HG03025 (cell line): Measurements from ENCODE around the gene CD22.
"Not testable (repeated sequence)": the region's sequence is repeated elsewhere in the genome, so short reads cannot be mapped to it uniquely, and the experiment has no call there.

Experiments used
- ATAC-seq: cut with Tn5 transposase; IDR thresholded peaks from one replicate; pipeline ENCODE4 v1.9.1; 2021; ENCODE audit warnings: mild to moderate bottlenecking, moderate library complexity; ENCODE audit not compliant: unreplicated experiment, low FRiP score

CD22 gene

GRCh38 chr19:35328851-35329285 is at the start of gene CD22:
CD22 (plus strand) TSS chr19:35329187; CDS start chr19:35332041, 2,854 bp downstream.
- no peak for ATAC-seq

GRCh38 chr19:35279374-35279773 is 49.6 kb upstream of the CD22 start:
- ATAC-seq, result no peak

- no peak for ATAC-seq
Observed at GRCh38 chr19:35279985-35280821, 48.8 kb upstream of the CD22 start.

GRCh38 chr19:35281303-35281702 is 47.7 kb upstream of the CD22 start:
- ATAC-seq, result no peak

GRCh38 chr19:35284153-35285094 is 44.6 kb upstream of the CD22 start:
- no peak for ATAC-seq

GRCh38 chr19:35285095-35285449 is 43.9 kb upstream of the CD22 start:
- ATAC-seq, result no peak

GRCh38 chr19:35285465-35285864 is 43.5 kb upstream of the CD22 start:
- not testable (repeated sequence) for ATAC-seq

GRCh38 chr19:35286101-35286500 is 42.9 kb upstream of the CD22 start:
- ATAC-seq, result not testable (repeated sequence)

GRCh38 chr19:35287713-35288112 is 41.3 kb upstream of the CD22 start:
- ATAC-seq, result no peak

GRCh38 chr19:35288331-35288730 is 40.7 kb upstream of the CD22 start:
- ATAC-seq, result no peak

GRCh38 chr19:35288906-35289305 is 40.1 kb upstream of the CD22 start:
- no peak for ATAC-seq

- ATAC-seq, result no peak
Observed at GRCh38 chr19:35290381-35291127, 38.4 kb upstream of the CD22 start.

GRCh38 chr19:35291259-35291658 is 37.7 kb upstream of the CD22 start:
- ATAC-seq, result no peak

GRCh38 chr19:35291916-35292315 is 37.1 kb upstream of the CD22 start, which contains the start of gene MAG:
MAG (plus strand) TSS chr19:35292161; CDS start chr19:35295409, 3,248 bp downstream.
- no peak for ATAC-seq

- ATAC-seq, result no peak
Observed at GRCh38 chr19:35292421-35293362, 36.3 kb upstream of the CD22 start.

- ATAC-seq, result no peak
Observed at GRCh38 chr19:35293363-35293739, 35.6 kb upstream of the CD22 start.

- ATAC-seq, result no peak
Observed at GRCh38 chr19:35293808-35294207, 35.2 kb upstream of the CD22 start.

GRCh38 chr19:35294328-35294727 is 34.7 kb upstream of the CD22 start:
- ATAC-seq, result no peak
